GM21737 (cell line): Measurements from ENCODE around the gene FLCN.
"Not testable (repeated sequence)": the region's sequence is repeated elsewhere in the genome, so short reads cannot be mapped to it uniquely, and the experiment has no call there.

ENCODE experiments used
- ATAC-seq: cut with Tn5 transposase; IDR thresholded peaks from one replicate; pipeline ENCODE4 v1.9.1; 2021; ENCODE audit warnings: mild to moderate bottlenecking, moderate library complexity; ENCODE audit not compliant: unreplicated experiment

Gene FLCN

GRCh38 chr17:17188586-17188985 is 48.4 kb downstream of the FLCN start:
- no peak for ATAC-seq

GRCh38 chr17:17186551-17187505 is 50.1 kb downstream of the FLCN start:
- ATAC-seq: no peak

GRCh38 chr17:17186051-17186450 is 50.9 kb downstream of the FLCN start:
- ATAC-seq: no peak

- not testable (repeated sequence) for ATAC-seq
Measured at GRCh38 chr17:17184985-17185757, 51.8 kb downstream of the FLCN start.

- ATAC-seq: no peak
Measured at GRCh38 chr17:17183744-17184143, 53.2 kb downstream of the FLCN start.

- ATAC-seq: no peak
Measured at GRCh38 chr17:17182598-17183136, 54.3 kb downstream of the FLCN start.

- no peak for ATAC-seq
Measured at GRCh38 chr17:17181666-17182597, 55.0 kb downstream of the FLCN start.

GRCh38 chr17:17180741-17181525 is 56.0 kb downstream of the FLCN start:
- no peak for ATAC-seq

GRCh38 chr17:17180141-17180603 is 56.8 kb downstream of the FLCN start:
- no peak for ATAC-seq

- ATAC-seq: no peak
Measured at GRCh38 chr17:17179371-17179827, 57.6 kb downstream of the FLCN start.

GRCh38 chr17:17177176-17177575 is 59.8 kb downstream of the FLCN start:
- ATAC-seq: no peak

GRCh38 chr17:17176341-17176740 is 60.6 kb downstream of the FLCN start:
- ATAC-seq: no peak

GRCh38 chr17:17175917-17176316 is 61.1 kb downstream of the FLCN start:
- no peak for ATAC-seq

- no peak for ATAC-seq
Measured at GRCh38 chr17:17175340-17175739, 61.6 kb downstream of the FLCN start.

- no peak for ATAC-seq
Measured at GRCh38 chr17:17173921-17174320, 63.0 kb downstream of the FLCN start.

- ATAC-seq: no peak
Measured at GRCh38 chr17:17172990-17173389, 64.0 kb downstream of the FLCN start.

- no peak for ATAC-seq
Measured at GRCh38 chr17:17172001-17172939, 64.7 kb downstream of the FLCN start.

- ATAC-seq: no peak
Measured at GRCh38 chr17:17171186-17171585, 65.8 kb downstream of the FLCN start.
